Tibial nerve (tissue), 4 donors: Measurements from ENCODE around the gene ENPP6. TPM values are rescaled to one million over a fixed set of nuclear protein-coding genes. Genes with fewer than 3 reads are reported as not detected.

Experiments
- DNase-seq, 2 donors: peaks; one replicate each; pipeline ENCODE4 v3.0.0-alpha.2; 2019; ENCODE audit warnings: low spot score in 2 of 2
- H3K27ac ChIP-seq, 4 donors: fragments of 200-600 bp; sonication (generic) in 3 of 4; one replicate each; pipeline ENCODE4 v1.5.1; 2017 to 2019; ENCODE audit warnings: mild to moderate bottlenecking in 1 of 4
- H3K27me3 ChIP-seq, 2 donors: fragments of 200-600 bp; sonication (generic) in 1 of 2; one replicate each; pipeline versions ENCODE4 v1.5.1 to v1.6.0; 2017 to 2019
- H3K36me3 ChIP-seq, 3 donors: fragments of 200-600 bp; sonication (generic); one replicate each; pipeline ENCODE4 v1.5.1; 2018 to 2019
- H3K4me1 ChIP-seq, 4 donors: fragments of 200-600 bp; sonication (generic) in 3 of 4; one replicate each; pipeline ENCODE4 v1.5.1; 2017 to 2019
- H3K4me3 ChIP-seq, 4 donors: fragments of 200-600 bp; sonication (generic) in 3 of 4; one replicate each; pipeline ENCODE4 v1.5.1; 2017 to 2019; ENCODE audit warnings: mild to moderate bottlenecking in 1 of 4, moderate library complexity in 1 of 4
- H3K9me3 ChIP-seq, 4 donors: fragments of 200-600 bp; sonication (generic) in 3 of 4; one replicate each; pipeline ENCODE4 v1.5.1; 2017 to 2019
- CTCF ChIP-seq, 5 experiments: fragments of 200-600 bp in 3 of 5; fragments of 450-650 bp in 2 of 5; sonication (generic) in 3 of 5; IDR thresholded peaks; one replicate each; pipeline ENCODE4 v1.5.1; 2016 to 2019; ENCODE audit warnings: antibody characterized with exemption in 5 of 5, mild to moderate bottlenecking in 3 of 5, moderate library complexity in 2 of 5
- EP300 ChIP-seq, 2 donors: sonication (generic); formaldehyde crosslinking; IDR thresholded peaks; one replicate each; pipeline ENCODE4 v1.6.1; 2017; ENCODE audit warnings: antibody characterized with exemption in 2 of 2, mild to moderate bottlenecking in 1 of 2
- POLR2A ChIP-seq, 2 donors: fragments of 450-650 bp; IDR thresholded peaks; one replicate each; pipeline ENCODE4 v1.6.1; 2017; ENCODE audit warnings: antibody characterized with exemption in 2 of 2, mild to moderate bottlenecking in 2 of 2, moderate library complexity in 2 of 2
- WGBS, 2 donors: methylation state at CpG; one replicate each; pipeline ENCODE4 v1.1.5; 2018; 5-methylcytosine and 5-hydroxymethylcytosine counted together
- total RNA-seq, 4 donors: library from RNA; depleted of rRNA; stranded (reverse); fragments of >200 nt; gene quantifications; one replicate each; pipeline ENCODE4 v1.1.0, GENCODE V29; 2016

The ENPP6 gene
- total RNA-seq, 4 donors from 2014 or later: 12.6 to 42.6 (median 30.3) TPM

- 47 to 62% methylated on average over 16 of the region's 16 CpGs for whole genome bisulfite sequencing, 2 donors
- H3K27me3 ChIP-seq: no peaks in the 10 kb centered on the region
- H3K27ac ChIP-seq: peak overlapping the region in 1 of 4 donors; percentile 29
- no peaks in the 10 kb centered on the region for H3K36me3 ChIP-seq
- H3K4me3 ChIP-seq: no peak overlapping the region
- DNase-seq: no peak
- no peaks in the 10 kb centered on the region for H3K4me1 ChIP-seq
- H3K9me3 ChIP-seq: no peaks in the 10 kb centered on the region
- TF ChIP-seq CTCF (IDR thresholded peaks at IDR 0.05) (no peak), POLR2A (IDR thresholded peaks at IDR 0.05) (no peak), EP300 (IDR thresholded peaks at IDR 0.05) (peak in 1 of 2 donors; percentile 7)
Measured at GRCh38 chr4:184103527-184104264, 114.0 kb downstream of the ENPP6 start.

GRCh38 chr4:184102927-184103326 lies 114.7 kb downstream of the ENPP6 start:
- WGBS, 2 donors: 86 to 95% methylated on average over 4 of the region's 4 CpGs
- TF ChIP-seq CTCF (IDR thresholded peaks at IDR 0.05) (no peak), EP300 (IDR thresholded peaks at IDR 0.05) (no peak), POLR2A (IDR thresholded peaks at IDR 0.05) (no peak)
- H3K9me3 ChIP-seq: no peaks in the 10 kb centered on the region
- H3K36me3 ChIP-seq: no peaks in the 10 kb centered on the region
- H3K27ac ChIP-seq: no peak overlapping the region
- H3K4me1 ChIP-seq: no peaks in the 10 kb centered on the region
- H3K4me3 ChIP-seq: no peak overlapping the region
- H3K27me3 ChIP-seq: no peaks in the 10 kb centered on the region
- DNase-seq: no peak

- H3K4me1 ChIP-seq: peaks cover 0 to 3% (median 0%) of the 10 kb centered on the region in 4 donors
- DNase-seq: no peak
- 90 to 94% methylated on average over 9 to 10 of the region's 10 CpGs for WGBS, 2 donors
- no peaks in the 10 kb centered on the region for H3K9me3 ChIP-seq
- TF ChIP-seq CTCF (IDR thresholded peaks at IDR 0.05): no peak
- TF ChIP-seq EP300 (IDR thresholded peaks at IDR 0.05): no peak
- TF ChIP-seq POLR2A (IDR thresholded peaks at IDR 0.05): no peak
- no peaks in the 10 kb centered on the region for H3K27me3 ChIP-seq
- H3K27ac ChIP-seq: no peak overlapping the region
- no peaks in the 10 kb centered on the region for H3K36me3 ChIP-seq
- H3K4me3 ChIP-seq: no peak overlapping the region
Measured at GRCh38 chr4:184102488-184102887, 115.2 kb downstream of the ENPP6 start.

- WGBS, 2 donors: 92 to 94% methylated on average over 11 of the region's 11 CpGs
- no peaks in the 10 kb centered on the region for H3K27me3 ChIP-seq
- H3K36me3 ChIP-seq: no peaks in the 10 kb centered on the region
- H3K4me3 ChIP-seq: no peak overlapping the region
- DNase-seq: no peak
- no peaks in the 10 kb centered on the region for H3K9me3 ChIP-seq
- peaks cover 0 to 9% (median 0%) of the 10 kb centered on the region in 4 donors for H3K4me1 ChIP-seq
- no peak overlapping the region for H3K27ac ChIP-seq
- no peak for TF ChIP-seq EP300 (IDR thresholded peaks at IDR 0.05)
- TF ChIP-seq POLR2A (IDR thresholded peaks at IDR 0.05): no peak
- TF ChIP-seq CTCF (IDR thresholded peaks at IDR 0.05): no peak
Measured at GRCh38 chr4:184101711-184102110, 116.0 kb downstream of the ENPP6 start.

- no peaks in the 10 kb centered on the region for H3K36me3 ChIP-seq
- DNase-seq: no peak
- no peak overlapping the region for H3K4me3 ChIP-seq
- H3K27me3 ChIP-seq: no peaks in the 10 kb centered on the region
- peaks cover 0 to 13% (median 0%) of the 10 kb centered on the region in 4 donors for H3K4me1 ChIP-seq
- H3K27ac ChIP-seq: no peak overlapping the region
- TF ChIP-seq CTCF (IDR thresholded peaks at IDR 0.05): peak in 3 of 5 experiments; percentile 30 to 53 (median 42)
- no peak for TF ChIP-seq EP300 (IDR thresholded peaks at IDR 0.05)
- H3K9me3 ChIP-seq: no peaks in the 10 kb centered on the region
- WGBS, 2 donors: 48 to 61% methylated on average over 13 to 14 of the region's 14 CpGs
Measured at GRCh38 chr4:184100297-184100885, 117.3 kb downstream of the ENPP6 start.
